Measurements from ENCODE around the gene ANKS1B.

DNA sequence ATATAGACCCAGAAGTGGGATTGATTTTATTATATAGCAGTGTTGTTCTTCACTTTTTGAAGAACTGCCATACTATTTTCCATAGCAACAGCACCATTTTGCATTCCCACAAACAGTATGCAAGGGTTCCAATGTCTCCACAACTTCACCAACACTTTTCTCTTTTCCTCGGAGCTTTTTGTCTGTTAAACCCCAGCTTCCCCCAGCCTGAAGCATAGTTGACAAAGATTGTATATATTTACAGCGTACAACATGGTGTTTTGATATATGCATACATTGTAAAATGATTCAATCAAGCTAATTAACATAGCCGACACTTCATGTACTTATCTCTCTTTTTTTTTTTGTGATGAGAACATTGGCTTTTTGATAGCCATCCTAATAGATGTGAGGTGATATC, 982.6 kb downstream of the ANKS1B start:
- TF ChIP-seq ZFP3 (CRISPR knock-in tag; IDR thresholded peaks at IDR 0.05) (no peak), CREB5 (CRISPR knock-in tag; IDR thresholded peaks at IDR 0.05; ENCODE audit: low read depth) (no peak), PPARA (CRISPR knock-in tag; IDR thresholded peaks at IDR 0.05; ENCODE audit: borderline replicate concordance) (no peak), ZC3H10 (CRISPR knock-in tag; IDR thresholded peaks at IDR 0.05) (no peak), GLIS3 (CRISPR knock-in tag; IDR thresholded peaks at IDR 0.05) (no peak), ZFP30 (CRISPR knock-in tag; IDR thresholded peaks at IDR 0.05) (no peak)
- TF ChIP-seq, protein P1, sequence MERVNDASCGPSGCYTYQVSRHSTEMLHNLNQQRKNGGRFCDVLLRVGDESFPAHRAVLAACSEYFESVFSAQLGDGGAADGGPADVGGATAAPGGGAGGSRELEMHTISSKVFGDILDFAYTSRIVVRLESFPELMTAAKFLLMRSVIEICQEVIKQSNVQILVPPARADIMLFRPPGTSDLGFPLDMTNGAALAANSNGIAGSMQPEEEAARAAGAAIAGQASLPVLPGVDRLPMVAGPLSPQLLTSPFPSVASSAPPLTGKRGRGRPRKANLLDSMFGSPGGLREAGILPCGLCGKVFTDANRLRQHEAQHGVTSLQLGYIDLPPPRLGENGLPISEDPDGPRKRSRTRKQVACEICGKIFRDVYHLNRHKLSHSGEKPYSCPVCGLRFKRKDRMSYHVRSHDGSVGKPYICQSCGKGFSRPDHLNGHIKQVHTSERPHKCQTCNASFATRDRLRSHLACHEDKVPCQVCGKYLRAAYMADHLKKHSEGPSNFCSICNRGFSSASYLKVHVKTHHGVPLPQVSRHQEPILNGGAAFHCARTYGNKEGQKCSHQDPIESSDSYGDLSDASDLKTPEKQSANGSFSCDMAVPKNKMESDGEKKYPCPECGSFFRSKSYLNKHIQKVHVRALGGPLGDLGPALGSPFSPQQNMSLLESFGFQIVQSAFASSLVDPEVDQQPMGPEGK (CRISPR knock-in tag; IDR thresholded peaks at IDR 0.05; ENCODE audit: borderline replicate concordance), result no peak
